ENCODE data around the gene YIPF2.
"Not testable (repeated sequence)": the region's sequence is repeated elsewhere in the genome, so short reads cannot be mapped to it uniquely, and the experiment has no call there.

Gene YIPF2

DNA sequence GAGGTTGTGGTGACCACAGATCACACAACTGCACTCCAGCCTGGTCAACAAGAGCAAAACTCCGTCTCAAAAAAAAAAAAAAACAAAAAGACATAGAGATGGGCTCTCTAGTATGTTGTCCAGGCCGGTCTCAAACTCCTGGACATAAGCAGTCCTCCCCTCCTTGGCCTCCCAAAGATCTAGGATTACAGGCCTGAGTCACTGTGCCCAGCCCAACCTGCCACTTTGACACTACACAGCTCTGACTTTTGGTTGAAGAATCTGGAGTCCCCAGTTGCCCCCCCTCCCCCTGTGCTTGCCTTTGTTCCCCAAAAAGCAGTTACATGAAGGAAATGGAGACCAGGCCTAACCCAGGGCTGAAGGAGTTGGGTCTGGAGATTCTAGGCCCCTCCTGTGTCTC lies 44.2 kb downstream of the YIPF2 start:
- Histone ChIP-seq H3K79me2 (ENCODE audit: low read length) (peaks cover 88% of the 10 kb centered on the region), H3K9ac (ENCODE audit: low read length) (no peak overlapping the region), H3K36me3 (replicated peaks; ENCODE audit: low read depth, low read length) (peaks cover 8% of the 10 kb centered on the region), H3K9me3 (ENCODE audit: insufficient read depth, low read length) (no peaks in the 10 kb centered on the region), H4K20me1 (ENCODE audit: insufficient read depth, low read length) (peaks cover 61% of the 10 kb centered on the region), H3K4me1 (ENCODE audit: low read length) (peaks cover 22% of the 10 kb centered on the region), H3K27ac (ENCODE audit: low read length) (no peak overlapping the region), H3K4me3 (ENCODE audit: low read length) (no peak overlapping the region), H2AFZ (ENCODE audit: low read depth, low read length) (no peak overlapping the region), H3K4me2 (ENCODE audit: low read length) (no peak overlapping the region), H3K27me3 (ENCODE audit: low read depth, low read length) (no peaks in the 10 kb centered on the region)
- TF ChIP-seq, protein P1, sequence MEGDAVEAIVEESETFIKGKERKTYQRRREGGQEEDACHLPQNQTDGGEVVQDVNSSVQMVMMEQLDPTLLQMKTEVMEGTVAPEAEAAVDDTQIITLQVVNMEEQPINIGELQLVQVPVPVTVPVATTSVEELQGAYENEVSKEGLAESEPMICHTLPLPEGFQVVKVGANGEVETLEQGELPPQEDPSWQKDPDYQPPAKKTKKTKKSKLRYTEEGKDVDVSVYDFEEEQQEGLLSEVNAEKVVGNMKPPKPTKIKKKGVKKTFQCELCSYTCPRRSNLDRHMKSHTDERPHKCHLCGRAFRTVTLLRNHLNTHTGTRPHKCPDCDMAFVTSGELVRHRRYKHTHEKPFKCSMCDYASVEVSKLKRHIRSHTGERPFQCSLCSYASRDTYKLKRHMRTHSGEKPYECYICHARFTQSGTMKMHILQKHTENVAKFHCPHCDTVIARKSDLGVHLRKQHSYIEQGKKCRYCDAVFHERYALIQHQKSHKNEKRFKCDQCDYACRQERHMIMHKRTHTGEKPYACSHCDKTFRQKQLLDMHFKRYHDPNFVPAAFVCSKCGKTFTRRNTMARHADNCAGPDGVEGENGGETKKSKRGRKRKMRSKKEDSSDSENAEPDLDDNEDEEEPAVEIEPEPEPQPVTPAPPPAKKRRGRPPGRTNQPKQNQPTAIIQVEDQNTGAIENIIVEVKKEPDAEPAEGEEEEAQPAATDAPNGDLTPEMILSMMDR (IDR thresholded peaks at IDR 0.05; ENCODE audit: low read depth, low read length) = no peak
- TF ChIP-seq EZH2phosphoT487 (IDR thresholded peaks at IDR 0.05; ENCODE audit: low read depth) = no peak

DNA sequence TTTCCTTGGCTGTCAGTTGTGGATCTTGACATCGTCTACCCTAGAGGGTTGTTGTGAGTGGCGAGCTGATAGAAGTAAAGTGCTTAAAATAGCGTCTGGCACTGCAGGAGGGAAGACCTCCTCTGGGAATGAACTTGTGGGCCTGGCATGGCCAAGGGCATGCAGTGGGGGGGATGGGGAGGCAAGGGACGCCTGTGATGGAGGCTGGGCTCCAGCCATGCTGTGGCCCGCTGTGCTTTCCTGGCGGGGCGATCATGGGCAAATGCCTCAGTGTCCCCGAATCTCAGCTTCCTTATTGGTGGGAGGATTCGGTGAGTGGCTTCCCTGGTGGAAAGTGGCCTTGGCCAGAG lies 46.4 kb downstream of the YIPF2 start:
- Histone ChIP-seq H3K79me2 (ENCODE audit: low read length) (peaks cover 90% of the 10 kb centered on the region), H3K4me1 (ENCODE audit: low read length) (peaks cover 28% of the 10 kb centered on the region), H3K4me2 (ENCODE audit: low read length) (no peak overlapping the region), H3K9ac (ENCODE audit: low read length) (no peak overlapping the region), H3K9me3 (ENCODE audit: insufficient read depth, low read length) (no peaks in the 10 kb centered on the region), H3K27ac (ENCODE audit: low read length) (no peak overlapping the region), H2AFZ (ENCODE audit: low read depth, low read length) (no peak overlapping the region), H3K36me3 (replicated peaks; ENCODE audit: low read depth, low read length) (peaks cover 8% of the 10 kb centered on the region), H3K4me3 (ENCODE audit: low read length) (no peak overlapping the region), H4K20me1 (ENCODE audit: insufficient read depth, low read length) (peaks cover 41% of the 10 kb centered on the region), H3K27me3 (ENCODE audit: low read depth, low read length) (no peaks in the 10 kb centered on the region)
- no peak for TF ChIP-seq EZH2phosphoT487 (IDR thresholded peaks at IDR 0.05; ENCODE audit: low read depth)
- TF ChIP-seq, protein P1 (IDR thresholded peaks at IDR 0.05; ENCODE audit: low read depth, low read length) = no peak

DNA sequence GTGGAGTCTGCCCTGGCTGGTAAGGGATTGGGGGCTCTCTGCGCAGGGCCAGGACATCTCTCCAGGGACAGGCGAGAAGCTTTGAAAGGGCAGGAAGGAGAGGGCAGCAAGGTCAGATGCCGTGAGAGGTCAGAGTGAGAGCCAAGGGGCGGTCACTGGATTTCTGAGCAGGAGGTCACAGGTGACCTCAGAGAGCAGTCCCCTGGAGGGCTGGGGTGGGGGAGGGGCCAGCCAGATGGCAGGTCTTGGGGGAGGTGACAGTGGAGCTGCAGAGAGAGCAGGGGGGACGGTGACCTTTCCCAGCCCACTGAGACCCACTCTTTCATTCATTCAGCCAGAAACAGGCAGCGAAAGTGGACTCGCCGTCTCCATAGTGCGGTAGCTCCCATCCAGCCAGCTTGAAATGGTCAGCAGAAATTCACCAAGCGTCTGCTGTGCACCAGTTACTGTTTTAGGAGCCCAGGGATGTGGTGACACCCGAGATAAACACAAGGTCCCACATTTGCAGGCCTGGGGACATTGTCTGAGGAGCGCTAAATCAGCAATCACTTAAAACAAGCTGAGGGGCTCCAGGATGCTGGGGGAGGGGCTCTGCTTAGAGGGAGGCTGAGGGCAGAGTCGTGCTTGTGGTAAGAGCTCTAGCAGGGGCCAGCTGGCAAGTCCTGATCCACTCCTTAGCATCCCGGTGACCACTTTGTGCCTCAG lies 46.9 kb downstream of the YIPF2 start:
- no peak overlapping the region for H3K4me2 ChIP-seq (ENCODE audit: low read length)
- peaks cover 90% of the 10 kb centered on the region for H3K79me2 ChIP-seq (ENCODE audit: low read length)
- TF ChIP-seq EZH2phosphoT487 (IDR thresholded peaks at IDR 0.05; ENCODE audit: low read depth) = no peak
- TF ChIP-seq, protein P1 (IDR thresholded peaks at IDR 0.05; ENCODE audit: low read depth, low read length) = no peak
- peaks cover 36% of the 10 kb centered on the region for H4K20me1 ChIP-seq (ENCODE audit: insufficient read depth, low read length)
- H3K4me1 ChIP-seq (ENCODE audit: low read length) = peaks cover 32% of the 10 kb centered on the region
- peaks cover 8% of the 10 kb centered on the region for H3K36me3 ChIP-seq (replicated peaks; ENCODE audit: low read depth, low read length)
- H3K27me3 ChIP-seq (ENCODE audit: low read depth, low read length) = no peaks in the 10 kb centered on the region
- H3K9me3 ChIP-seq (ENCODE audit: insufficient read depth, low read length) = no peaks in the 10 kb centered on the region
- H3K4me3 ChIP-seq (ENCODE audit: low read length) = no peak overlapping the region
- no peak overlapping the region for H3K9ac ChIP-seq (ENCODE audit: low read length)
- H3K27ac ChIP-seq (ENCODE audit: low read length) = no peak overlapping the region
- no peak overlapping the region for H2AFZ ChIP-seq (ENCODE audit: low read depth, low read length)

DNA sequence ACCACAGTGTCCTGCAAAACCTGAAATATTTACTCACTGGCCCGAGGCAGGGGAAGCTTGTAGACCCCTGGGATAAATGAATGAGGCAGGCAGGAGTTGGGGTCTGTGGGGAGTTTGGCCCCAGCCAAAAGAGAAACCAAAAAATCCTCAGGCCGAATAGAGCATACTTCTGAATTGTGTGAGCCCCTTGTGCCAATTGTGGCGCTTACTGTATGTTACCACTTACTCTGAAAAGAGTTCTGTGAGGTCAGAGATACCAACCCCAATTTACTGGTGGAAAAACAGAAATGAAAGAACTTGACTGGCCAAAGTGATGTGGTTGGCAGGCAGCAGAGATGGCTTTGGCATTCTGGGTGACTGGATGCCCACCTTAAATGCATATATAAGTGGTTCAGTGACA lies 50.2 kb downstream of the YIPF2 start:
- Histone ChIP-seq H2AFZ (ENCODE audit: low read depth, low read length) (no peak overlapping the region), H3K4me3 (ENCODE audit: low read length) (peak overlapping the region; percentile 73), H3K27me3 (ENCODE audit: low read depth, low read length) (no peaks in the 10 kb centered on the region)

DNA sequence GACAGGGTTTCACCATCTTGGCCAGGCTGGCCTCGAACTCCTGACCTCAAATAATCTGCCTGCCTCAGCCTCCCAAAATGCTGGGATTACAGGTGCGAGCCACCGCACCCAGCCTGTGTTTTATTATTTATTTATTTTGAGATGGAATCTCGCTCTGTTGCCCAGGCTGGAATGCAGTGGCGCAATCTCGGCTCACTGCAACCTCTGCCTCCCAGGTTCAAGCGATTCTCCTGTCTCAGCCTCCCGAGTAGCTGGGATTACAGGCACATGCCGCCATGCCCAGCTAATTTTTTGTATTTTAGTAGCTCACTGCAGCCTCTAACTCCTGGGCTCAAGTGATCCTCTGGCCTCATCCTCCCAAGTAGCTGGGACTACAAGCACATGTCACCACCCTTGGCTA lies 50.8 kb downstream of the YIPF2 start:
- H3K4me2 ChIP-seq (ENCODE audit: low read length) = peak overlapping the region; percentile 84
- not testable (repeated sequence) for H3K36me3 ChIP-seq (replicated peaks; ENCODE audit: low read depth, low read length); H2AFZ ChIP-seq (ENCODE audit: low read depth, low read length); H3K9me3 ChIP-seq (ENCODE audit: insufficient read depth, low read length); H3K27me3 ChIP-seq (ENCODE audit: low read depth, low read length)
- H3K27ac ChIP-seq (ENCODE audit: low read length) = peak overlapping the region; percentile 86
- peak overlapping the region; percentile 73; the same call in 1 of the 2 replicates for H3K4me3 ChIP-seq (ENCODE audit: low read length)
- peaks cover 99% of the 10 kb centered on the region for H3K79me2 ChIP-seq (ENCODE audit: low read length)
- H4K20me1 ChIP-seq (ENCODE audit: insufficient read depth, low read length) = peaks cover 14% of the 10 kb centered on the region; the same call in 1 of the 2 replicates
- peaks cover 54% of the 10 kb centered on the region for H3K4me1 ChIP-seq (ENCODE audit: low read length)
- H3K9ac ChIP-seq (ENCODE audit: low read length) = peak overlapping the region; percentile 44

More for the DNA sequence above, 50.2 kb downstream of the YIPF2 start:
- Histone ChIP-seq H3K36me3 (replicated peaks; ENCODE audit: low read depth, low read length) (peaks cover 9% of the 10 kb centered on the region), H3K9me3 (ENCODE audit: insufficient read depth, low read length) (no peaks in the 10 kb centered on the region), H3K79me2 (ENCODE audit: low read length) (peaks cover 99% of the 10 kb centered on the region), H3K27ac (ENCODE audit: low read length) (peak overlapping the region; percentile 86), H4K20me1 (ENCODE audit: insufficient read depth, low read length) (peaks cover 18% of the 10 kb centered on the region; the same call in 1 of the 2 replicates), H3K9ac (ENCODE audit: low read length) (peak overlapping the region; percentile 44), H3K4me1 (ENCODE audit: low read length) (peaks cover 47% of the 10 kb centered on the region), H3K4me2 (ENCODE audit: low read length) (peak overlapping the region; percentile 84)
- TF ChIP-seq EZH2phosphoT487 (IDR thresholded peaks at IDR 0.05; ENCODE audit: low read depth) = no peak
- TF ChIP-seq, protein P1 (IDR thresholded peaks at IDR 0.05; ENCODE audit: low read depth, low read length) = no peak

Data from OCI-LY3 (cell line).